HG02852 (cell line): ENCODE data around the gene THY1.
A peak's percentile ranks its signal among the peaks of the same experiment; 100 is the strongest.
"Not testable (repeated sequence)": the region's sequence is repeated elsewhere in the genome, so short reads cannot be mapped to it uniquely, and the experiment has no call there.

Experiments used
- ATAC-seq: cut with Tn5 transposase; IDR thresholded peaks from one replicate; pipeline ENCODE4 v1.9.1; 2021; ENCODE audit warnings: mild to moderate bottlenecking, moderate library complexity; ENCODE audit not compliant: unreplicated experiment

THY1 gene

DNA sequence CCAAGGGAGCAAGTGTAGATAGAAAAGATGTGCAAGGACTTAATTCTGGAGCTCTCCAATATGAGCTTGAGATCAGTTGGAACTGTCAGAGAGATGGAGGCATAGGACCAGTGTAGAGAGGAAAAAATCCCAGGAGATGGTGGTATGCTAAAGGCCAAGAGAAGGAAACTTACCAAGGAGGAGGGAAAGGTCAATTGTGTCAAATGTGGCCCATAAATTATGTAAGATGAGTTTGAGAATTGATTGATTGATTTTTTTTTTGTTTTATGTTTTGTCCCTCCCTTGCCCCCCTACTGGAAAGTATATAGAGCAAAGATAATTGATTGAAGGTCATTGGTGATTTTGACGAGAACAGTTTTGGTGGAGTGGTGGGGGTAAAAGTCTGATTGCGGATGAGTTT lies 38.6 kb downstream of the THY1 start:
- no peak for ATAC-seq

DNA sequence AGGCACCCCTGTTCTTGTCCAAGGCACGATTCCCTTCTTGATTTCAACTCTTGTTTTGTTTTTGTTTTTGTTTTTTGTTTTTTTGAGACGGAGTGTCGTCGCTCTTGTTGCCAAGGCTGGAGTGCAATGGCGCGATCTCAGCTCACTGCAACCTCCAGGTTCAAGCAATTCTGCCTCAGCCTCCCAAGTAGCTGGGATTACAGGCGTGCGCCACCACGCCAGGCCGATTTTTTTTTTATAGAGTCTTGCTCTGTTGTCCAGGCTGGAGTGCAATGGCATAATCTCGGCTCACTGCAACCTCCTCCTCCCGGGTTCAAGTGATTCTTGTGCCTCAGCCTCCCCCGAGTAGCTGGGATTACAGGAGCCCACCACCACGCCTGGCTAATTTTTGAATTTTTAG lies 40.5 kb downstream of the THY1 start:
- not testable (repeated sequence) for ATAC-seq

DNA sequence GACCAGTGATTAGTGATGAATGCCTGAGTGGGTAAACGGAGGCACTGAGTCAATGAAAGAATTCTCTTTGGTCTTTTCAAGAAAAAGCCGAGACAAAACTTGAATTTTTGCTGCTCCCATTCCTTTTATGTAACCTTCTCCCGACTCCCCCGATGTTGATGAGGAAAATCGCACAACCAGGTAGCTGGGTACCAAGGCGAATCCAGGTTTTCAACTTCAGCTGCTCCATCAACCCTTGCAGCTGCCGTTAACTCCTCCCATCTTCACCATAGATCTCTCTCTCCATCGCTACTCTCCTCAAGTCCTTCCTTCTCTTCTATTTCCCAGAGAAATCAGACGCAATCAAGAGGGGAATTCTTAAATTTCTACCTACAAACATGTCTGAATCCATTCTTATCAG lies 40.9 kb downstream of the THY1 start:
- ATAC-seq, result no peak

DNA sequence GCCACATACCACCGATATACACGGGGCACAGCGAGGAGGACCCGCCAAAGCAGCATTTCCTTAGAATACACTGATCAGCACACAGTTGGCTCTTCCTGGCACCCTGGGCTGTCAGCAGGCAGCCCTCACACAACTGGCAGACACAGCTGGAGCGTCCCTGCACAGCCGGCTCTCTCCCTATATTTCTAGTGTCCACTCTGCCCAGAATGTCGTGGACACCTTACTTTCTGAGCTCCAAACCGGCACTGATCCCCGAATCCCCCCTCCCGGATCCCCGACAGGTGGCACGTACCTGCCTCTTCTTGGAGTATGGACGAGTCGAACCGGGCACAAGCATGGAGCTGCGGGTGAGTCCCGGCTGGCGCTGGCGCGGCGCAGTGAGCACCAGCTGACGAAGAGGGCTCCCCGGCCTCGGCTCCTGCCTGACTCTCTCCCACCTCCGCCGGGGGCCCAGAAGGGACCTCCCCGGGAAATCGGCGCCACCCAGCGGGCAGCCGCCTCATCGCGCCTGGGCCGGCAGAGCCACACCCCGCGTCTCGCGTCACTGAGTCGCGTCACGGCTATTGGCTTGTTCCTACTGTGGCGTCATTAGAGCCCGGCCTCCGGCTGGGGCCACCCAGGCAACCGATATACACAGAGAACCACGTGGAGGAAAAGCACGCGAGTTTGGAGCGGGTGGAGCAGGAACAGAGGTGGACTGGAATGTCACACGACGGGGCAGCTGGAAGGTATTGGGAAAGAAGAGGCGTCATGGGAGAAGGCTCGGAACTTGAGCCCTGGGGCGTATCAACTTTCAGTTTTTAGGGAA lies 41.6 kb downstream of the THY1 start, which contains the start of gene USP2:
USP2 (minus strand) TSS at position 510 of the 808 bp plus-strand sequence. CDS start 8,210 bp downstream, outside the sequence.
- ATAC-seq, result peak; percentile 99

DNA sequence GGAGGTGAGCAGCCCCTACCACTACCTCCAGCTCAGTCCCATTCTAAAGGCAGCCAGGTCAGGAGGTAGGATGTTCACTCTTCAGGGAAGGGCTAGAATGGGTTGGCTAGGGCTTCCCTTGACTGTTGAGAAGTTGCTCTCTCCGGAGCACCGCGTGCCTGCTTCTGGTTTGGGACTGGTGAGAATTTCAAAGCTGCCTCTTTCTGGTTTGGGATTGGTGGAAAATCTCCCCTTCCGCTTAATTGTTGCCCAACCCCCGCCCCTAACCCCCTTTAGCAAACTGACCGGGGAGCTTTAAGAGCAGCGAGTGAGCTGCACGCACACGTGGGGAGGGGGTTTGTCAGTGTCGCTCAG lies 42.2 kb downstream of the THY1 start:
- ATAC-seq, result no peak

DNA sequence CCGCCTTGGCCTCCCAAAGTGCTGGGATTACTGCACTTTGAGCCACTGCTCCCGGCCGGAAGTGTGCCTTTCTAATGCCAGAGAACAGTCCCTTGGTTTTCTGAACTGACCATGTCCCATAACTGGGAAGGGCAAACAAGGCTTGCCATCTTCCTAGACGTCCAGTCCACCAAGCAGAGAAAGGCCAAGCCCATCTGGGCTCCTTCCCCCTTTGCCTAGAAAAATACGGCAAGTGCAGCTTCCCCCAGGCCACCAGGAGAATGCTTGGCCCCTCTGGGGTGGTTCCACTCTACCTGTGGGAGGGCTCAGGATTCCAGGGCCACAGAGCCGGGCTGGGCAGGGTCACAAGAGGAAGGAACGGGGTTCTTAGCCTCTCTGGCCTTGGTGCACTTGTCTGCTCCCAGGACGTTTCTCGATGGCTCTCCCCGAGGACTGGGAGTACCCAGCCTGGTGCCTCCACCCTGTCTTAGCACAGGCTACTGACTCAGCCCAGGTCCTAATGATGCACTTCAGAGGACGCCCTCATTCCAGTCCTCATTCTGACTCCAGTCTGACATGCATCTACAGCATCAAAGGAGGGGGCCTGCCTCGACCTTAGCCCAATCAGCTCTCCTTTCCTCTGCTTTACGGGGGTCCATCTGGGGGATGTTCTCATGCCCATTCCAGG lies 42.7 kb downstream of the THY1 start:
- ATAC-seq, result no peak

DNA sequence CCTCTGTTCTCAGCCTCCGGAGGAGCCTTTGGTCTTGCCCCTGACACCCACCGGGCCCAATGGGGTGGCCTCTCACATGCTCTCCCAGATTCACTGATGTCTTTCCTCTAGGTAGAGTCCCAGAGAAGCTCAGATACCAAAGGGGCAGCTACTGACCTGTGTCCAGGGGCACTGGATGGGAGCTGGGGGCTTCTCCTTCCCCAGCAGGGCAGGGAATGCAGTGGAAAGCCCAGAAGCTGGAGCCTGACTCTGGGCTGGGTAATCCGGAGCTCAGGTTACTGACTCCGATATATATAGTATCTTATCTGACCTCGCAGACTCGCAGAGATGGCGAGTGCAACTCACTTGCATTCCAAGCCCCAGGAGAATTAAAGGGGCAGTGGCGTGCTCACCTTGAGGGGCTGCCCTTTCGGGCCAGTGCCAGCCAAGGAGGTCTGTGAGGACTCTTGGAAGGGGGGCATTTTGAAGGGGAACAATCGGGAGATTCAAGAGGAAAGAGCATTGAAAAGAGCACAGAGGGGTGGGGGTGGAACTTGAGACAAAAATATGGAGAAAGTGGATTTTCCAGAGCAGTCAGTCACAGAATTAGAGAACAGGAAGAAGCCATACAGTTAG lies 44.0 kb downstream of the THY1 start:
- ATAC-seq, result no peak

DNA sequence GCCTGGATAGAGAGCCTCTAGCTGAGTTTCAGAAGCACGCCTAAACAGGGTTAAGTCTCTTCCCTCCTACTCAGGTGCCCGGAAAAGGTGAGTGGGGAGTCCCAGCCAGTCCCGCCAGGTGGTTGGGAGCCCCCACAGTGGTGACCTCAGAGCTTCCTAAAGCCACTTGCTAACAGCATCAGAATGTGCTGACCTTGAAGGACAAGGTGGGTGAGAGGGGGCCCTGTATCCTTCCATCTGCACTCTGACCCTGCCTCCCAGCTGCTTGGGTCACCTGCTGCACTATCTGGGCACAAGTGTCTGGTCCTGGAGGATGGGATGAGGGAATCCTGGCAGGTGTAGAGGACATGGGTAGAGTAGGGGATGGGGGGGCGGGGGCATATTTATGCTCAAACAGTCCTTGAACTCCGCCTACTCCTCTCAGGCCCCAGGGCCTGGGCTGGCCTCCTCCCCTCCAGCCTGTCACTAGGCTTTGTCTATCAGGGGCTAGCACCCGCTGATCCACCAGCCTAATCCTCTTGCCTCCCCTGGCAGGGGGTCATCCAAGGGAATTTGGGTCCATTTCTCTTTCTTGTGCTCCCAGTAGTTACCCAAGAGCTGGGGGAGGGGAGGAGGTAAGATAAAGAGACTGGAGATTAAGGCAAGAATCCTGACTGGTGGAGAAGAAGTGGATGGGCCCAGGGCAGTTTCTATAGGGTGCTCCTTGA lies 44.9 kb downstream of the THY1 start:
- no peak for ATAC-seq

DNA sequence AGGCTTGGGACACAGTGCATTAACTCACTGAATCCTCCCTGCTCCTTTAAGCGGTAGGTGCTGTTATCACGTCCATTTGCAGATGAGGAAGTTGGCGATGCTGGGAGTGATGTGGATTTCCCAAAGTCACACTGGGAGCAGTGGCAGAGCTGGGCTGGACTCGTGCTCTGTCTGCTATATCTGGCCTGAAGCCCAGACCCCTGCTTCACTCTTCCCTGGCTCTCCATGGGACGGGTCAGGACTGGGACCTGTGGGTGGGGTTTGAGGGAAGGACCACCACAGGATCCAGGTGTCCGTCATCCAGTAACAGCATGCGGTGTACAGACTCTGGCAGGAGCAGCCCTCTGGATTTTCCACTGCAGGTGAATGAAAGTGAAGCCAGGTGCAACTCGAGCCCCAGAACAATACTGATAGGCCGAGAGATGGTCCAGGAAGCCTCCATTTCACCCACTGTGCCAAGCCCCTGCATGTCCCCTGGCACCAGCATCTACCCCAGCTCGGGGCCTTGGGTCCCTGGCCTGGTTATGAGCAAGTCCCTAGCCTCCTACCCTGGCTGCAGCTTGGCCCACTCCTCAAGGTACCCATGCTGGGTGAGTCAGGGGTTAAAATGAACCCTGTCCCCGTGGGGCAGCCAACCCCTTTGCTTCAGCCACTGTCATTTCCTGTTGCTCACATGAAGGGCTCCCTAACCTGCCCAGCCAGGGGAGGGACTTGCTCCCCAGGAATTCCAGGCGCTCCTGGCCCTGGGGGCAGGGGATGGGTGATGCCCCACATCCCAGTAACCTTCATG lies 45.7 kb downstream of the THY1 start:
- no peak for ATAC-seq

DNA sequence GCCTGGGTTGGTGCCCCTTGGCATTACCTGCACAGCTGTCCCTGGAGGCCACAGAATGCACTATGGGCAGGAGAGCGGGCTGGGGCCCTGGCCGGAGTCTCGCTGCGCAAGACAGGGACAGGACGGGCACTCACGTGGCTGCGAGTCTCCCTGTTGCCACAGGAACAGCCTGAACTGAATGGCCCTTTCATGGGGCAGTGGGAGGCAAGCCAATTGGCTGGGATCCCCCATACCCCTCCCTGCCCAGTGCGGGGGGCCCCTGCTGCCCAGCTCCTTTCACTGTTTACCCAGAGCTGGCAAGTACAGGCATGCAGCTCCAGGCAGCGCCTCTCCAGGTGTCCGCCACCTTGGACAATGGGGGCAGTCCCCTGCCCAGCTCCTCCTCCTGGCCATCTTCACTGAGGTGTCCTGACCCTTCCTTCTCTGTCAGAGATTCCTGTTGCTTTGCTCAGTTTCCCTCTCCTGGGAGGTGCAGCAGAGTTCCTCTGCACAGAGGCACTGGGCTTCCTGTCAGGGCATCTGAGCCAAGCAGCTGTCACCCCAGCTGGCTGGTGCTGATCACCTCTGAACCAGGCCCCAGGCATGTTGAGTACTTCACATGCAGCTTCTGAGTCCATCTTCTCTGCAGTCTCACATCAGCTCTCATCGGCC lies 46.6 kb downstream of the THY1 start:
- no peak for ATAC-seq

DNA sequence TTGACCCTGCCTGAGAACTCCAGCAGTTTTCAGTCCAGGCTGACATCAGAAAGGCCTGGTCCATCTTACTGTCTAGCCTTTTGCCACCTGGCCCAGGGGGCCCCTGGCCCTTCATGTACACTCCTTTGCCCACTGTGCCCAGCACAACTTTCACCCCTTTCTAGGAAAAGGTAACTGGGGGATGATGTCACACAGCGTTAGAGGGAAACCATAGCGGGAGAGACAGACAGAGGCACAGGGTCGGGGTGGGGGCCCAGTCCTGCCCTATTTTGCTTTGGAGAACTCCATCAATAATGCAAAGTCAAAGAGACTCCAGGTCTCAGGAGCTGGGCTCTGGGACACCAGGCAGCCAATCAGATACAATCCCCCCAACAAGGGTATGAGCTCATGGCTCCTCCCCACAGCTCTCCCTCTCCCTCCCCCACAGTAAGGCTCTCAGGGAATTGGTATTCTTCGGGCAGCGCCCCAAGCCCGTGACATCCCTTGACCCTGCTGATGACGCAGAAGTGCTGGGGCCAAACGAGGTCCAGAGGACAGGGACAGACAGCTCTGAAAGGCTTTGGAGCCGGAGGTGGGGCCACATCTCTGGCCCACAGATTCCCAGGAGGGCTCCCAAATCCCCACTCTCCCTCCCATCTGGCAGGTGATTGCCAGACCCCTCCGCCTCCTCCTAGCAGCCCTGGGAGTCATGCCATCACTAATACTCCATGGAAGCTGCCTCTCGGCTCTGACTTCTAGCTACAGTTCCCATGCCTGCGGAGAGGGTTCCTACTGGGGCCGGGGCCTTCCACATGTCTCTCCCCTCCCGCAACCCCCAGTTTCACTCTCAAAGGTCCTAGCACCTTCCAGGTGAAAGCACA lies 47.4 kb downstream of the THY1 start:
- ATAC-seq, result no peak

DNA sequence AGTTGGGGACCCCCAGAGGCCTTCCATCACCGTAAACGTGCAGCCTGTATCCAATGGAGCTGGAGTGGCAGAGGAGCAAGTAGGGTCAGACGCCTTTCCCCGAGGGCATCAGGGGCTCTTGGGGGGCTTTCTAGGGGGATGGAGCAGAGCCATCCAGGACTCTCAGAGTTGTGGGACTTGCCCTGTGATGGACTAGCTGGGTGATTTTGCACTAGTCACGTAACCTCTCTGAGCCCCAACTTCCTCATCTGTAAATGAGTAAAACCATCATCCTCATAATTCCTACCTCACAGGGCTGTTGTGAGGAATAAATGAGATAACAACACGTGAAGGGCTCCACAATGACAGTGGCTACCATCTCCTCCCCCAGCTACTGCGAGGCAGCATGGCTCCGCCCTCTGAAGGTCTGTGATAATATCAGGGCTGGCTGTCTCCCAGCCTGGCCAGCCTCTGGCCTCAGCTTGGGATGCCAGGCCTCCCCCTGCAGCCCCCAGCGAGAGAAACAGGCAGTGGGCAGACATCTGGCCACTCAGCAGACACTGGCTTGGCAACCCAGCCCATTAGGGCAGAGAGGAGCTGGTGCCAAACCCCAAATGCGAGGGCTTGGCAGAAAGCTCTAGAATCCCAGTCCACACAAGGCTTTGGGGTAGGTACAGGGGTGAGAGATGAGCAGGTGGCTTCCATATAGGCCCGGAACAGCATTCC lies 48.2 kb downstream of the THY1 start:
- ATAC-seq, result no peak

DNA sequence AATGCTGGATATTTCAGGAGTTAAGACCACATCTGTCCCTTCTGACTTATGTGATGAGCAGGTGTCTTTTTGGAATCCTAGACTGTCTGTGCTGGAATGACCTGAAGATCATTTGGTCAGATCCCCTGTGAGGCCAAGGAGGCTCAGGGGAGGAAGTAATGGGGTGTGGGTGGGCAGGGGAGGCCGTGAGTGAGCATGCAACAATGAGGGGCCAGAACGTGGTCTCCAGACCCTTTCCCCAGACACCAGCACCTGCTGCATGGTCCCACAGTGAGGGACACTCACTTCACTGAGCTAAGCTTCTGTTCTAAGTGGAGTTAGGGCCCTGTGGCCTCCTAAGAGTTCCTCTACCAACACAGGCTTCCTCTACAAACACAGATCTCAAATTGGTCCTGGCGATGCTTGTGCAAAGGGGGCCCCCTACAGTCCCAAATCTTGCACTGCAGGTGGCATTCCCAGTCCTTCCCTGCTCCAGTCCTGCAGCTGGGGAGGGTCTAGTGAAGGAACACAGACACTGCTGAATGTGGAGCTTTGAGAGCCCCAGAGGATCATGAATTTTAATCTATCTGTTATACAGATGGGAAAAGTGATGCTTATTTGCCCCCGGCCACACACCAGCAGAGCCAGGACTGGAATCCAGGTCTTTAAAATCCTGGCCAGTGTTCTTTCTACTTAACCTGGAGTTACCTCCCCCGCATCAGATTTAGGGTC lies 48.9 kb downstream of the THY1 start:
- no peak for ATAC-seq

DNA sequence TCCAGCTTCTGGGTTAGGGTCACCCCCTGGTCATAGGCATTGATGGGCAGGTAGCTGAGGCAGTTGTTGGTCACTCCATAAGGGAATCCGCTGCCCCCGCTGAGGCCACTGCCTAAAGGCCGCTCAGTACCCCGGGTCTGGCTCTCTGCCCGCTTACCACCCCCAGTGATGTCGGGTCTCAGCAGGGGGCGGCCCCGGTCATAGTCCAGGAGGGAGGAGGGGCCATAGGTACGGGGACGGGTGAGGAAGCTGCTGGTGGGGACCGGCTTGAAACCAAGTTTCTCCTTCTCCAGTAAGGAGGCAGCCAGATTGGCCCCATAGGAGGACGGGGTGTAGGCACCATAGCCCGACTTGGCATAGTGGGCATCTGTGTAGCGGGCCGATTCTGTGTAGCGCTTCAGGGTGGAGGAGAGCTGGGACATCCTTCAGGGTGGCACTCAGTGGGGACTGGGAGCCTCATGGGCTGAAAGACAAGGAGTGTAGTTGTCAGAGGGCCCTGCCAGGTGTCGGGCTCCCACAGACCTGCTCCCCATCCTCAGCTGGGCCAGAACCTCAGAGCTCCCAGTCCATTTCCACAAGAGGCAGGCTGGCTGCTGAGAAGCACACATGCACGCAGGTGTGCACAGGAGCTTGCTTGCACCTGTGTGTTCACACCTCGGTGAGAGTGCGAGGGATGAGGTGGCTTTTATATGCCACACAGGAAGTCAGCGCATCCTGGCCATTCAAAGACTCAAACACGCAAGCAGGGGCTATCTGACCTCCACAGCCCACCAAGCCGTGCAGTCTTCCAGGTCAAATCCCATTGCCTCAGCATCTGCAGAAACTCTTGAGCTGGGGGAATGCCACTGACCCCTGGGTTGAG lies 49.7 kb downstream of the THY1 start:
- no peak for ATAC-seq

DNA sequence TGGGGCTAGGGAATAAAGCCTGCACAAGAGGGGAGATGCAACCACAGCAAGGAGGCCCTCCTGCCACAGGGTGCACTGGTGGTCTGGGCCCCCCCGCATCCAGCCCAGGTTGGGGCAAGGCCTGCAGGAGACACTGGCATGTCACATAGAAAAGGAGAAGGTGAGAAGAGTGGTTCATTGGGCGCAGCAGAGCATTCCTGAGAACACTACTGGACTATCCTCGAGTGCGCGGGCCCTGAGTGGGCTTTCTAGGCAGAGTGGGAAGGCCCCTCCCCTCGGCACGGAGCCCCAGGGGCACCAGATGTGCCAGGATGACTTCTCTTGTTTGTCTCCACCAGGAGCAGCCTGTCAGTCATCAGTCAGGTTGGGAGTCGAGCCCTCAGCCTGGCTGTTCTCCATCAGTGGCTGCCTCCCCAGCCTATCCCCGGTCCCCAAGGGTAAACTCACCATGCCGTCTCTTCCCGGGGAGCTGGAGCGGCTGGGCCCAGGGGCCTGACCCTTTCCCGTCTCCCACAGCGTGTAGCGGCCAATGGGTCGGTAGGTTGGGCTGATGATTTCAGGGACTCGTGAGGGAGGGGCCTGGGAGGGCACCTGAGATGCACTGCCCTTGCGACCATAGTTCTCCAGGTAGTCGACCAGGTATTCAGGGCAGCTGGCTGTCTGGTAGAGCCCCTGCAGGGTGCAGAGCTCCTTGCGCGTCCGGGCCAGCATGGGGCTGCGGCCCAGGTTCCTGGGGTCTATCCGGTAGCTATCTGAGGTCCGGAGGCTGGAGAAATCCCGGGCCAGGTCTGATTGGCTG lies 50.5 kb downstream of the THY1 start:
- ATAC-seq, result no peak

DNA sequence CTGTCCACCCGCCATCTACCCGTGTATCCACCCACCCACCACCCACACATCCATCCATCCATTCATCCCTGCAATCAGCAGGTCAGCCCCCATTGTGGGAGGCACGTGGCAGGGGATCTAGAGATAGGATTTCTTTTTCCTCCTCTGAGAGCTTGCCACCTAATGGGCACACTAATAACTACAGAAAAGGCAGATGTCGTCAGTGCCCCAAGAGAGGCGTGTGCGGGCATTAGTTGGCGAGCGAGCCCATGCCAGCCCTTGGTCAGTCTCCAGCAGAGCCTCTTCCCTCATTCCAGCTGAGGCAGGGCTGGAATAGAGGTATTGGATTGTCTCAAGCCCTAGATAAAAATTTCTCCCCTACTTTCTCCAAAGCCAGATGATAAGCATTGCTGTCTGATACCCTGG lies 51.2 kb downstream of the THY1 start:
- no peak for ATAC-seq
